ENCODE data around the gene RPL13A. TPM values are rescaled to one million over a fixed set of nuclear protein-coding genes. Genes with fewer than 3 reads are reported as not detected.
A peak's percentile ranks its signal among the peaks of the same experiment; 100 is the strongest.

Gene RPL13A
- total and polyA plus RNA-seq, 2 of the 13 experiments (the other 11 are each of a cell fraction or from before 2014, with no cell fraction given): 2,601 to 3,407 TPM

DNA sequence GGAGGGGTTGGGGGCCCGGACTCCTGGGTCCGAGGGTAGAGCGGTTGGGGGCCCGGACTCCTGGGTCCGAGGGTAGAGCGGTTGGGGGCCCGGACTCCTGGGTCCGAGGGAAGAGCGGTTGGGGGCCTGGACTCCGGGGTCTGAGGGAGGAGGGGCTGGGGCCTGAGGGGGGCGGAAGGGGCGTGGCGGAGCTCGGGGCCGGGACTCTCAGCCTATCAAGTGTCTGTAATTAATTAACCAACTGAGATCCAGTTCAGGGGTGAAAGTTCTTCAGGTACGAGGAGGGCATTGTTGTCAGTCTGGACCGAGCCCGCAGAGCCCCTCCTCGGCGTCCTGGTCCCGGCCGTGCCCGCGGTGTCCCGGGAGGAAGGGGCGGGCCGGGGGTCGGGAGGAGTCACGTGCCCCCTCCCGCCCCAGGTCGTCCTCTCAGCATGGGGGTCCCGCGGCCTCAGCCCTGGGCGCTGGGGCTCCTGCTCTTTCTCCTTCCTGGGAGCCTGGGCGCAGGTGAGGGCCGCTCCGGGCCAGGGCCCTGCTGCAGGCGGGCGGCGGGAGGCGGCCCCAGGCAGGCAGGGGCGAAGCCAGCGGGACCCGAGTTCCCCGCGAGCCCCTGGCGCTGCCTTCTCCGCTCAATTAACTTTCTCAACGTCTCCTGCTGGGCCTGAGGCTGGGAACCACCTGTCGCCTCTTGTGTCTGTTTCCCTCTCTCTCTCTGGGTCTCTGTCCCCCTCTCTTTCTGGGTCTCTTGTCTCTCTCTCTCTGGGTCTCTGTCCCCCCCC is 25.8 kb downstream of the RPL13A start (continued):
- TF ChIP-seq ZNF891 (CRISPR knock-in tag; IDR thresholded peaks at IDR 0.05) (peak; percentile 15; the same call in 1 of the 2 replicates), ZNF205 (CRISPR knock-in tag; IDR thresholded peaks at IDR 0.05) (peak; percentile 69; the same call in 1 of the 2 replicates), SP2 (CRISPR knock-in tag; IDR thresholded peaks at IDR 0.05) (0 out of 2 replicates have a peak, but pooled peaks have one; percentile 29), HNRNPUL1 (IDR thresholded peaks at IDR 0.05; ENCODE audit: low read depth, low read length) (0 out of 2 replicates have a peak, but pooled peaks have one; percentile 20), FOXK1 (CRISPR knock-in tag; IDR thresholded peaks at IDR 0.05; ENCODE audit: borderline replicate concordance, low read depth) (peak; percentile 56; the same call in 1 of the 2 replicates), ZBTB7A (CRISPR knock-in tag; IDR thresholded peaks at IDR 0.05) (peak; percentile 77; the same call in 1 of the 2 replicates), ZNF160 (CRISPR knock-in tag; IDR thresholded peaks at IDR 0.05) (peak; percentile 65; the same call in 1 of the 2 replicates), ZNF614 (CRISPR knock-in tag; IDR thresholded peaks at IDR 0.05; ENCODE audit: borderline replicate concordance) (peak; percentile 35; the same call in 1 of the 2 replicates), NRL (CRISPR knock-in tag; IDR thresholded peaks at IDR 0.05; ENCODE audit: borderline replicate concordance) (peak; percentile 71; the same call in 1 of the 2 replicates), ZBTB49 (CRISPR knock-in tag; IDR thresholded peaks at IDR 0.05; ENCODE audit: borderline replicate concordance) (no peak), ZNF749 (CRISPR knock-in tag; IDR thresholded peaks at IDR 0.05; ENCODE audit: borderline replicate concordance) (0 out of 2 replicates have a peak, but pooled peaks have one; percentile 50), KMT2A (CRISPR knock-in tag; IDR thresholded peaks at IDR 0.05) (peak; percentile 54; the same call in 1 of the 2 replicates), IRF2 (CRISPR knock-in tag; IDR thresholded peaks at IDR 0.05) (peak; percentile 74)
- TF ChIP-seq, protein P1, sequence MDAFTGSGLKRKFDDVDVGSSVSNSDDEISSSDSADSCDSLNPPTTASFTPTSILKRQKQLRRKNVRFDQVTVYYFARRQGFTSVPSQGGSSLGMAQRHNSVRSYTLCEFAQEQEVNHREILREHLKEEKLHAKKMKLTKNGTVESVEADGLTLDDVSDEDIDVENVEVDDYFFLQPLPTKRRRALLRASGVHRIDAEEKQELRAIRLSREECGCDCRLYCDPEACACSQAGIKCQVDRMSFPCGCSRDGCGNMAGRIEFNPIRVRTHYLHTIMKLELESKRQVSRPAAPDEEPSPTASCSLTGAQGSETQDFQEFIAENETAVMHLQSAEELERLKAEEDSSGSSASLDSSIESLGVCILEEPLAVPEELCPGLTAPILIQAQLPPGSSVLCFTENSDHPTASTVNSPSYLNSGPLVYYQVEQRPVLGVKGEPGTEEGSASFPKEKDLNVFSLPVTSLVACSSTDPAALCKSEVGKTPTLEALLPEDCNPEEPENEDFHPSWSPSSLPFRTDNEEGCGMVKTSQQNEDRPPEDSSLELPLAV (CRISPR knock-in tag; conservative IDR thresholded peaks at IDR 0.05; ENCODE audit: low read depth): no peak
- TF ChIP-seq, protein P2, sequence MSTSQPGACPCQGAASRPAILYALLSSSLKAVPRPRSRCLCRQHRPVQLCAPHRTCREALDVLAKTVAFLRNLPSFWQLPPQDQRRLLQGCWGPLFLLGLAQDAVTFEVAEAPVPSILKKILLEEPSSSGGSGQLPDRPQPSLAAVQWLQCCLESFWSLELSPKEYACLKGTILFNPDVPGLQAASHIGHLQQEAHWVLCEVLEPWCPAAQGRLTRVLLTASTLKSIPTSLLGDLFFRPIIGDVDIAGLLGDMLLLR (CRISPR knock-in tag; IDR thresholded peaks at IDR 0.05): no peak

All from HepG2 (cell line).